HG03354 (cell line): ENCODE measurements around the gene ABR.

ENCODE experiments used
- ATAC-seq: cut with Tn5 transposase; IDR thresholded peaks from one replicate; pipeline ENCODE4 v1.9.1; 2021; ENCODE audit warnings: mild to moderate bottlenecking; ENCODE audit not compliant: unreplicated experiment, poor library complexity, severe bottlenecking

The ABR gene

GRCh38 chr17:1179112-1179817 is 516 bp downstream of the ABR start:
- ATAC-seq: no peak

GRCh38 chr17:1177016-1177700 is 2.6 kb downstream of the ABR start:
- ATAC-seq: no peak

DNA sequence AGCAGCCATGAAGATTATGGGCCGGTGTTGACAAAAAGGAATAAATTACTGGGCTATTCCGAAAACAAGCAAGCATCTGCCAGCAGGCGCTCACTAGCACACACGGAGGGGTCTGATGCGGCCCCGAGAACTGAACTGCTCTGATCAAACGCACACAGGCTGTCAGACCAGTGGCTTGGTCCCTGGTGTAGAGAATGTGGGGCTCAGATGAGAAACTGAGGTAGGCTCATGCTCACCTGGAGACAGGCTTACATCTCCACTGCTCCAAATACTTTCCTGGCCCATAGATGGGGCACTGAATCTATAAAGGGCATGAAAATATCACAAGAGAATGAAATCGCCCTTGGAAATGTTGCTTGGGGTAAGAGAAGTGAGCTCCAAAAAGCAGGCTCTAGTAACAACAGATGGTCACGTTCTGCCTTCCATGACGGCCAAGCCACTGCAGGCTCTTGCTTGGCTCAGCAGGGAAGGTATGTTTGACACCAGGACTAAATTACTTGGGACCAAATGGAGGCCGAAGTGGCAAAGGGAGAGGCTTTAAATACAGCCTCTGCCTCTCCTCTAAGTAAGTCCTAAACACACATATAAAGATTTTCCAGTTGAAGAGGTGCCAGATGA is 5.4 kb downstream of the ABR start:
- ATAC-seq: no peak

DNA sequence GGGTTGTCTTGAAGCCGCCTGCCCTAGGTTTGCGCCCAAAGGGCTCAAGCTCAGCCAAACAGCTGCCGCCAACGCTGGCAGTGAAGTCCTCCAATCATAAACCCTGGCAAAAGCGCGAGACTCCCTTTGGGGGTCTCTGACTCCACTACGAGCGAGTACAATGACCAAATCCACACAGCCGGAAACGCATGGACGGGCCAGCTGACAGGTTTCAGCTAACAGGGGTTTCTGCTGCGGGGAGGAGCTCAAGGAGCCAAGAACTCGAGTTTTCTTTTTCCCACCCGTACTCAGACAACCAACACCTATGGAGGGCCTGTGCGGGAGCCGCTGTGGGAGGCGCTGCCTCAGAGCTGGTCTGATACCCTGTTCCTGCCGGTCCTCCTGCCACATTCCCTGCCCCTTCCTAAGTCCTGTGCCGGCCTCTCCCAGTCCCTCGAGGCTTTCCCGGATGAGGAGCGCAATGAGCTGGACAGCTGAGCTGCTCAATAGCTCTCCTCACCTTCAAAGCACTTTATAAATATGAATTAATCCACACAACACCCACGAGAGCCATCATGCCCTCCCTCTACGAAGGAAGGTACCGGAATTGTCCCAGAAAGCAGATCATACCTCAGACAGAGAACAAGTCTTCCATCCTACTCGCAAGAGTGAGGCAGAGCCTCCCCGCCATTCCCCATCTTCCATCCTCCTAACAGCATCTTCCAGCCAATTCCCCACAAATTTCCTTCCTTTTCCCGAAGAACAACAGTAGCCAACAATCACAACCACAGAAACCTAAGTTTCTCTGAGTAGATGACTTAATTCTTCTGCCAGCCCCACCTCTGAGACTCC is 6.1 kb downstream of the ABR start:
- no peak for ATAC-seq

GRCh38 chr17:1171953-1172352 is 7.8 kb downstream of the ABR start:
- no peak for ATAC-seq

- no peak for ATAC-seq
These were observed 9.0 kb downstream of the ABR start for GRCh38 chr17:1170739-1171138.

DNA sequence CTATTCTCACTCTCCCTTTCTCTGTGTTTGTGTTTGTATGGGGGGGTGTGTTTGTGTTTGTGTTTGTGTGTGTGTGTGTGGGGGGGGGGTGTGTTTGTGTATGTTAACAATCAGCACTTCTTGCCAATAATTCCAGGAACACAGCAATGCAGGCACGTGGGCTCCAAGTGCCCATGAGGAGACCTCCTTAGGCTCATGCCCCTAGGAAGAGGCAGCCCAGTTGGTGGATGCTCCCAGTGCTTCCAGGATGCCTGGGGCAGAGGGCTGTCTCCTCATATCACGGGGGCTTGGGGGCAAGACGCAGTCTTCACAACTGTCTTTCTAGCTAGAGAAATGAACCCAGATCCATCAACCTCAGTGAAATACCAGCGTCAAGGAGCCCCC is 9.9 kb downstream of the ABR start:
- ATAC-seq: no peak

GRCh38 chr17:1169221-1169928 is 10.4 kb downstream of the ABR start:
- no peak for ATAC-seq

DNA sequence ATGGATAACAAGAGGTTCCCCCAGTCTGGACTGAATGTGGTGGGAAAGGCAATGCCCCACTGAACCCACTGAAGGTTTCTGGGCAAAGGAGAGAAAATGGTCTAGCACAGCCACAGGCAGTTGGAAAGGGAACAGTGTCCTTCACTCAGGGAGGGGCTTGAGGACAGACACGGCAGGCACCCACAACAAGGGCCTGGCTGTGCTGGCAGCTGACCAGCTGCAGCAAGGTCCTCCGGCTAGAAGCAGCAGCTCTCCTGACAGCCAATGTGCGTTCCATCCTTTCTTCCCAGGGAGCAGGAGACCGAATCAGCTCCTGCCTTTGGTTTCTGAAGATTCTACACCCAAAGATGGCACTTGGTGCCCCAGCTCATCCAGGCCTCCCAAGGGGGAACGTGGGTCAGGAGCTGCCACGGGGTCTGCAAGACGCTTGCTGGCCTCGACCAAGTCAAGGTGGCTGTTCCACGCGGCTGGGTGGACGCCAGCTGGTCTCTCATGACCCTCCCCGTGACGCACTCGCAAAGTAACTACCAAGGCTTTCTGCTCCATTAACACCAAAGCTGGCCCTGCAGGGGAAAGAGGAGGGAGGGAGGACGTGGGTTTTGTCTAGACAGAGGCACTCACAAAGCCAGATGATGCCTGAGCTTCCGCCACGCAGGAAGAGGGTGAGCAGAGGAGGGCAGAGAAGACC is 11.1 kb downstream of the ABR start:
- ATAC-seq: no peak

DNA sequence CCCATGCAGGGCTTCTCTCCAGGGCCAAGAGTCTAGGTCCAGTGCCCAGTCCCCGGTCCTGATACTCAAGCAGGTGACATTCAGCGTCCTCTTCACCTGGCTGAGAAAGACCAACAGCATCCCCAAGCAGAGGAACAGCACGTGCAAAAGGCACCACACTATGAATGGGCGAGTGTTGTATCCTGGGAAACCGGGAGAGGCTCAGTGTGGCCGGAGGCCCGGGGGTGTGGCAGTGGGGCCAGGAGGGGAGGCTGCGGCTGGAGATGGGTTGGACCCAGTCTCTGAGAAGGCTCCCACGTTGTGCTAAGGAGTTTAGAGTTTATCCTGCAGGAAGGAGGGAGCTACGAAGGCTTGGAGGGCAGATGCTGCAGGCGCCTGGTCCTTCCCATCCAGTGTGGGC is 13.5 kb downstream of the ABR start:
- ATAC-seq: no peak

DNA sequence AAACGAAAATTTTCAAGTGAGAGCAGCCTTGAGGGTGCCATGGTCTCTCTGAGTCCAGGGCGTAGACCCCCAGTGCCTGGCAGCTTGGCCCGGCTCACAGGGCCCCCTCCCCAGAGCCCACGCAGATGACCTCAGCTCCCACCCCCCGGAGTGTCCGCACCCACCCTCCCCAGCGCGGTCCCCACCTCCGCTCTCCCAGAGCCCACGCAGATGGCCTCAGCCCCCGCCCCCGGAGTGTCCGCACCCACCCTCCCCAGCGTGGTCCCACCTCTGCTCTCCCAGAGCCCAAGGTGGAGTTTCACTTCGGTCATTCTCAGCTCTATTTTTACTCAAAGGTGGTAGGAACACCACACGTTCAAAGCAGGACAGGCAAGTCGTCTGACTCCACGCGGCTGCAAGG is 13.9 kb downstream of the ABR start:
- no peak for ATAC-seq

DNA sequence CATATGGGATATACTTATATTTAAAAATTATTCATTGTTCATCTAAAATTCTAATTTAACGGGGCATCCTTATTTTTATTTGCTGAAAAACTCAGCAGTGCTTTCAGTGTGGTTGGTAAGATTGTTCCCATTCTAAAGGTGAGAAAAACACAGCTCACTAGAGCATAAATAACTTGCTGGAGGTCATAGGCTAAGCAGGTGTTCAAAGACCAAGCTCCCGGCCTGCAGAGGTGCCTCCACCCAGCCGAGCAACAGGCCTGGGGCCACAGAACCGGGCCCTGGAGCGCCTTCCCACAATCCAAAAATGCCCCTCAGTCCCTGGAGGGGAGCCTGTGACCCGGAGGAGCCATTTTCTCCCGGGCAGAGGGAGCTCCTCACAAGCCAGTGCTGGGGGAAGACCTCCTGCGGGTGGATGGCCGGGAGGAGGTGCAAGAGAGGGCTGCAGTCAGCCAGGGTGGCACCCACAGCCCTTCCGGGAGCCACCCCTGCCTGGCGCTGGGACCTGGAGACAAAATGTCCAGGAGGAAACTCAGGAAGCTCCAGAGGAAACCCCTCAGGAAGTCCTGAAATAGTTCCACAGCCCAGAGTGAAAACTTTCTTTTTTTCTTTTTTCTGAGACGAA is 14.7 kb downstream of the ABR start:
- ATAC-seq: no peak

GRCh38 chr17:1162116-1162855 is 17.5 kb downstream of the ABR start:
- no peak for ATAC-seq

GRCh38 chr17:1160591-1161390 is 19.0 kb downstream of the ABR start:
- ATAC-seq: no peak

DNA sequence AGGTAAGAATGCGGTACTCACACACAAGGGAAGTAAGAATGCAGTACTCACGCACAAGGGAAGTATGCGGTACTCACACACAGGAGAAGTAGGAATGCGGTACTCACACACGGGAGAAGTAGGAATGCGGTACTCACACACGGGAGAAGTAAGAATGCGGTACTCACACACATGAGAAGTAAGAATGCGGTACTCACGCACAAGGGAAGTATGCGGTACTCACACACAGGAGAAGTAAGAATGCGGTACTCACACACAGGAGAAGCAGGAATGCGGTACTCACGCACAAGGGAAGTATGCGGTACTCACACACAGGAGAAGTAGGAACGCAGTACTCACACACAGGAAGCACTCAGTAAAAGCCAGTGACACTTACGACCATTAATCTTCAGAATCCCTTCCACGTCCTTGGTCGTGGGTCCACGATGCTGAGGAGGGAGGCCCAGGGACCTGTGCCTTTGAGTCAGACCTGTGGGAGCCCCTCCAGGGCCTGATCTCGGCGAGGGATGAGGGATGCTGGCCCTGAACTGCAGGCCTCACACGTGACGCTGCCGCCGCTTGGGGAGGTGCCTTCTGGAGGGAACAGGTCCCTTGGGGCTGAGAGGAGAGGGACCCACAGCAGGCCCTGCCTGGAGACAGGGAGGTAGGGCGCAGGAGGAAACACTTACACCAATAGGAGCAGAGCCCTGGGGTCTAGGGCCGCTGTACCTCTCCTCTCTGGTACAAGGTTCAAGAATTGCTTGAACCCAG is 20.2 kb downstream of the ABR start:
- ATAC-seq: no peak

GRCh38 chr17:1158879-1159278 is 20.9 kb downstream of the ABR start:
- ATAC-seq: no peak

- ATAC-seq: no peak
These were observed 22.9 kb downstream of the ABR start for GRCh38 chr17:1156864-1157263.
